ENCODE results near the gene CDH2.

The CDH2 gene

DNA sequence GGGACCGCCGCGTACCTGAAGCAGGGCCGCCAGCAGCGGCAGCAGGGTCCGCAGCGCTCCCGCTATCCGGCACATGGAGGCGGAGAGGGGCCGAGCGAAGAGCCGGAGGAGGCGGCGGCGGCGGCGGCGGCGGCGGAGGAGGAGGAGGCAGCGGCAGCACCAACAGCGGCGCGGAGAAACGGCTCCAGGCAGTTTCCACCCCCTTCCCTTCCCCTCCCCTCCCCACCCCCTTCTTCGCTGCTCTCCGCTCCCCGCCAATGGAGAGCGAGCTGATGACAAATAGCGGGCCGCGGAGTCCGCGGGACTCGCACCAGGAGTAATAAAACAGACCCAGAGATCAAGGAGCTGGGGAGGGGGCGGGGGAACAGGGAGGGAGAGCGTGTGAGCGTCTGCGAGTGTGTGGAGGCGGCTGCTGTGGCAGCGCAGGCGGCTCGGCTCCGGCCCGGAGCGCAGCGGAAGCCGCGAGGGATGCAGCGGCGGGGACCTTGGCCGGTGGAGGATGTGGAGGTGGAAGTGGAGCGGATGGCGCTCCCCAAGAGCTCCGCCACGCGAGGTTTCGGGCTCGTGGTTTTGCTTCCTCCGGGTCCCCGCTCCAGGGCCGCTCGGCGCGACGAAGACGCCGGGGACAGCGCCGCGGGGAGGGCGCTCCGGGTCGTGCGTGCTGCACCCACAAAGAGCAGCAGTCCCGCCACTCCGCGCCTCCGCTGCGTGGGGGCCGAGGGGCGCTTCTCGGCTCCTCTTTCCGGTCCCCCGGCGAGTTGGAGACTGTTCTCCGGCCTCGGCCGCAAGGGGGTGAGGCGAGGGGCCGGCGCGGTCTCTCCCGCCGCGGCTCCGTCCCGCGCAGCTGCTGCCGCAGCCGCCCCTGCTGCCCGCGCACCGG, at the start of gene CDH2:
TSS of gene CDH2 (minus strand) at position 183 of the 880 bp plus-strand sequence. CDS start at position 75, 108 bp downstream.
- peak; percentile 84 for DNase-seq (ENCODE audit: low spot score)
- no peak for FAIRE-seq

DNA sequence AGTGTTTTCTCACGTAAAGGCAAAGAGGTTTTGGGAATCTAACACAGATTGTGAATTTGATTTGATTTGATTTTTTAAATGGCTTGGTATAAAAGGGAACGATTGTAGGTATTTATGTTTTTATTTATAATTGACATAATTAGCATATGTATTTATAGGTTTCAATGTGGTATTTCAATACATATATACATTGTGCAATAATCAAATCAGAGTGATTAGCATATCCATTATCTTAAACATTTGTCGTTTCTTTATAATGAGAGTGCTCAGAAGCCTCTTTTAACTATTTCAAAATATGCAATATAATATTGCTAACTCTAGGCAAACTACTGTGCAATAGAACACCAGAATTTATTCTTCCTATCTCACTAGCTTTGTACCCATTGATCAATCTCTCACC, 35.1 kb upstream of the CDH2 start:
- FAIRE-seq (no peak), DNase-seq (ENCODE audit: low spot score) (no peak)

DNA sequence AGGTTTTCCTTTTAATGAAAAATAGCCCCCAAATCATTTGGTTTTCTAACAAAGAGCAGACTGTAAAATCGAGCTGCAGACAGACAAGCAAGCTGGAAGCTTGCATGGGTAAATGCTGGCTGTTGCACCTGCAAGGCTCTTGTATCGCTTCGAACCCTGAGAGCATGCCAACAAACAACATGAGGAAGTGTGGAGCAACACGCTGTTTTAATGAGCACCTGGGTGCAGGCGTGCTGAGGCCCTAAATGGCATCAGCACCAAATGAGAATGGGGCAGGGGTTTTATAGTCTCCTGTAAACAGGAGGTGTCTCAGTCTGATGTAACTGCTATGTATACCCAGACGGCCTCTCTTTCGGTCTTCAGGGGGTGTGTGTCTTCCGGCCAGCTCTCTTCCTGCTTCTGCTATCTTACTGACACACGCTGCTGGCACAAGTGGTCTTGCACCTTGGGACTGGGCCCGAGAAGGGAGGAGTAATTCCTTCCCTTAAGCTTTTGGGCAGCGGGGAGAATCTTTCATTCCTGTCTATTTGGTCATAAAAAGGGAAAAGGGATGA, 31.9 kb upstream of the CDH2 start:
- DNase-seq (ENCODE audit: low spot score), result no peak
- no peak for FAIRE-seq

DNA sequence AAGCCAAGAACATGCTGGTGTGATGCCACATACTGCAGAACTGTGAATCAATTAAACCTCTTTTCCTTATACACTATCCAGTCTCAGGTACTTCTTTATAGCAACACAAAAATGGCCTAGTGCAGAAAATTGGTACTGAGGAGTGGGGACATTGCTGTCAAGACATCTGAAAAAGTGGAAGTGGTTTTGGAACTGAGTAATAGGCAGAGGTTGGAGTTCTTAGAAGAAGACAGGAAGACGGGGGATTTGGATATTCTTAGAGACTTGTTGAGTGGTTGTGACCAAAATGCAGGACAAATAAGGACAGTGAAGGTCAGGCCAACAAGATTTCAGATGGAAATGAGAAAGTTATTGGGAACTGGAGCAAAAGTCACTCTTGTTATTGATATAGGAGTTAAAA, 31.3 kb upstream of the CDH2 start:
- no peak for FAIRE-seq
- no peak for DNase-seq (ENCODE audit: low spot score)

DNA sequence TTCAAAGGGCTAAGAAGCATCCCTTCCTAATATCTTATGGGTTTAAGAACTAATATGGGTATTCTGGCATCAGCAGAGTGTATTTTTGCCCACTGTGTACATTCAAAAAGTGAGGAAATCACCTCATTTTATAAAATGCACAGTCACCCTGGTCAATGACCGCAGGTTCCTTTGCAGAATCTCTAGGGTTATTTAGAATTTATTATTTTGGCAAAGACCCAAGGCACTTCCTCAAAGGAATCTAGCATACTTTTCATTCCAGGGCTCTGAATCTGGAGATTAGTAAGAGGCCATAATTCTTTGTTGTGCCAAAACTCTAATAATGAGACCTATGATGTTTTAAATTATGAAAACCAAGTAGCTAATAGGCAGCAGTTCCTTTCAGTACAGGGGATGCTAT, 27.2 kb upstream of the CDH2 start:
- FAIRE-seq (peak; percentile 90), DNase-seq (ENCODE audit: low spot score) (peak; percentile 84)

DNA sequence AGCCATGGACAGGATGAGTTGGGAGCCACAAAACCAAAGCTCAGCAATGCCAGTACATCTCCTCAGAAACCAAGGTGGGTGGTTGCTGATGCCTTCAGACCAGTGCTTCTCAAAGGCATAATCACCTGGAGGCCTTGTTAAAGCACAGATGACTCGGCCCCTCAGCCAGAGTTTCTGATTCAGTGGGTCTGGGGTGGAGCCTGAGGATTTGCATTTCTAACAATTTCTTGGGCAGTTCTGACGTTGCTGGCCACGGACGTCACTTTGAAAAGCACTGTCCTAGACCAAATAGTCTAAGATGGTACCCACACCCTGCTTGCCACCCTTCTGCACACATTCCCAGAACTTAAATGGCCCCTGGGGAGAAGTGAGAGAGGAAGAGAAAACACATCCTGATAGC, 24.1 kb upstream of the CDH2 start:
- DNase-seq (ENCODE audit: low spot score), result no peak
- FAIRE-seq, result no peak

DNA sequence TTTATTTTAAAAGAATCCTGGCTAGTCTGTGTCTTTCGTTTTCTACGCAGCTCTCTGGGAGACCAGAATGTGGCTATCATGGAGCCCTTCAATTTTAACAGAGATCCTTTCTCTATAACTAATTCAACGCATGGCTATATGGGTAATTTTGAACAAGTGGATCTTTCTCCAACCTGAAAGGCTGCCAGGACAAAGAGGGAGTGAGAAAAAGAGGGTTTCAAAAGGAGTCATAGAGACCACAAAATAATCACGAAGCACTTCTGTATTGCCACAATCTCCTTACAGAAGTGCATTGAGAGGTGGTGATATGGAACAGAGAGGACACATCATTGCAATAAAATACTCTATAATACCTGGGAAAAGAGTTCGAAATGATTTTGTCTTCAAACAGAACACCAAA, 21.7 kb upstream of the CDH2 start:
- DNase-seq (ENCODE audit: low spot score) (no peak), FAIRE-seq (no peak)

DNA sequence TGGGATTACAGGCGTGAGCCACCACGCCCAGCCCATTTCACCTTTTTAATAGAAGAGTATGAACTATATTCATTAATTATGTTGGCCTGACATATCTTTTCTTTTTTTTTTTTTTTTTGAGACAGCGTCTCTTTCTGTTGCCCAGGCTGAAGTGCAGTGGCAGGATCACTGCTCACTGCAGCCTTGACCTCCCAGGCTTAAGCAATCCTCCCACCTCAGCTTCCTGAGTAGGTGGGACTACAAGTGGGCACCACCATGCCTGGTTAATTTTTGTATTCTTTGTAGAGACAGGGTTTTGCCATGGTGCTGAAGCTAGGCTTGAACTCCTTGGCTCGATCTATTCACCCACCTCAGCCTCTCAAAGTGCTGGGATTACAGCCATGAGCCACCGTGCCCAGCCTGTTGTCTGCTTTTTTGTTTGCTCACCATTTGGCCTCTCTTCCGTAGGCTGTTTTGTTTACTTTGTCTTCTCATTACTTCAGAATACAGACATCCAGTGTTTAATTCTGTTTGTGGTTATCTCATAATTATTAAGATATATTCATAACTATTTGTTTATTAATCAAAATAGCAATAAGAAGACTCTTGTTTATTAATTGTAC, 16.3 kb upstream of the CDH2 start:
- no peak for FAIRE-seq
- DNase-seq (ENCODE audit: low spot score), result no peak

DNA sequence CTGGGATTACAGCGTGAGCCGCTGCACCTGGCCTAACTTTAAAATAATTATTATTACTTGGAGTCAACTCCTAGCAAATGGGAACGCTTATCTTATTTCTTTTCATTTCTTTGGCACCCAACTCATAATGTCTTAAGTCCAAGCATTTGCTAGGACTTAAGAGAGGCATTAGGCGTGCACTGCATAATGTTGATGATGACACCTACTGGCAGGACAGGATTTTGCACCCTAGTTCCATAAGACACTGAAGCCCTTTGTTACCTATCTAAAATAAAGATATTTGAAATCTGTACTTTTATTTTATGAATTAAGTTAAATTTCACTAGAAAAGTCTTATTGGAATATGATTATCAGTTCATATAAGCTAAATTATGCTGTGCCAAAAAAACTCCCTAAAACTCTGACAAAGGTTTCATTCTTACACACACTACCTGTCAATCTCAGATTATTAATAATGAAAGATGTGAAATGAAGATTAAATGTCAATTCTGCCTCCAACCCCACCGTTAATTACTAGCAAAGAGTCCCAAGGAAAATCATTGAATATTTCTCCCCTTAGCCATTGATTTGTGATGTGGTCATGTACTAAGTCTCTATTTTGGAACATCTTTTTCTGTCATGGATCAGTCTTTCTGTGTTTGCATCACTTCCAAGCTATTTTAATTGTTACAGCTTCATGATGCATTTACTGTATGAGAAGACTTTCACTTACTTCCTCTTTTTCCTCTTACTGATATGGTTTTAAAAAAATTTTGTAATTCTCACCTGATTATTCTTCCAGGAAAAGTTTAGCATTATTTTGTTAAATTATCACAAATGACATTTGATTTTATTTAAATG, 12.7 kb upstream of the CDH2 start:
- peak; percentile 30 for DNase-seq (ENCODE audit: low spot score)
- FAIRE-seq, result peak; percentile 35

DNA sequence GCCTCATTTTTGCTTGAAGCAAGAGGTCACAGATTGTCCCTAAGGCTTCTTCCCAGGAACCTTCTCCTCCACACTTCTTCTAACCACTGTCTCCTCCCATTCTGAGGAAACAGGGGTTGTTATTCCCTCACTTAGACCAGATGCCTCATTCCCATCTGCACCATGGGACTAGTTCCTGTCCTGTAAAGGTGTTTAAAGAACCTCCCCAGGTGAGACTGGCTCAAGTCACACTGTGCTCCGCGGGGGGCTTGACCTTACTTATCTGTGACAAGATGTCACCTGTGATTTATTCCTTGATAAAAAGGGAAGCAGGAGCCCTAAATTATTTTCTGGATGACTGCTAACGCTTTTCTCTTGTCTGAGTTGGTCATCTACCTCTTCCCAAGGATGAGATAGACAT, 8.2 kb upstream of the CDH2 start:
- DNase-seq (ENCODE audit: low spot score) (no peak), FAIRE-seq (no peak)

DNA sequence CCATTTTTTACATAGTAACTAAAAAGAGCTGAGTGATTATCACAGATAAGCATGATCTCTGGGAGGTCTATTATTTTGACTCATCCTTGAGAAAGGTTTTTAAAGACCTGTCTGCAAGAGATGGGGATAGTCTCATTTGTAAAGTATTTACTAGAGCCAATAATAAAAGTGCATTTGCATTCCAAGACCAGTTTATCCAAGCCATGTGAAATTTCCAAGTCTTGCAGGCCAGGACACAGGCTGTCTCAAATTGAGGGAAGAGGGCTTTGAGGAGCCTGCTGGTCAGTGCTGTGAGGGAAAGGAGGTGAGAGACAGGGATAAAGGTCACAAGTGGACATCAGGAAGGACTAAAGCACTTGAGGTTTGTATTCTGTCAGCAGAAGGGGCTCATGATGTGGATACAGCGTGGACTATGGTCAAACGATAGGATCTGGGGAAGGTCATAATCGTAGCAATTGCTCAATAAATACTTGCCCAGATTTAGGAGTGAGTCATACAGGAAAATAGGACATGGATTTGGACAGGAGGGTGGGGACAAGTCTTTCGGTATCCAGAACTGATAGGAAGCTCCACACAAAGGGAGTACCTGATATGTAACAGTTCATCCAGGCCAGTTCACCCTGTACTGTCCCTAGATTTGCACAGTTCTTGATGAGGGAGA, 6.6 kb upstream of the CDH2 start:
- FAIRE-seq (no peak), DNase-seq (ENCODE audit: low spot score) (peak; percentile 23)

DNA sequence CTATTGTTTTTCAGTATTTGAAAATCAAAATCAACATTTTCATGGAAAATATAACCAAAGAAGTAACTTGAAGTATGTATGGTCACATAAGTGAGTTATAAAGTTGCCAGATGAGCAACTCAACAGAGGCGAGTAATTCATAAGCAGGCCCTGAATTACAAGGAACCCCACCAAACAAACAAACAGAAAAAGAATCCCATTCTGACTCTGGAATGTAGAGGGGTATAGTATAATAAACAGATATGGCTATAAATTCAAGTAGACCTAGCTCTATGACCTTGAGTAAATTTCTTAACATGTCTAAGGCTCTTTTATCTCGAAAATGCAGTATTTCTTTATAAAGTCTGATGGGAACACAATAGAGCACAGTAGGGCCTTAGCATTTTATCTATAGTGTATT, 4.7 kb upstream of the CDH2 start:
- FAIRE-seq, result no peak
- no peak for DNase-seq (ENCODE audit: low spot score)

DNA sequence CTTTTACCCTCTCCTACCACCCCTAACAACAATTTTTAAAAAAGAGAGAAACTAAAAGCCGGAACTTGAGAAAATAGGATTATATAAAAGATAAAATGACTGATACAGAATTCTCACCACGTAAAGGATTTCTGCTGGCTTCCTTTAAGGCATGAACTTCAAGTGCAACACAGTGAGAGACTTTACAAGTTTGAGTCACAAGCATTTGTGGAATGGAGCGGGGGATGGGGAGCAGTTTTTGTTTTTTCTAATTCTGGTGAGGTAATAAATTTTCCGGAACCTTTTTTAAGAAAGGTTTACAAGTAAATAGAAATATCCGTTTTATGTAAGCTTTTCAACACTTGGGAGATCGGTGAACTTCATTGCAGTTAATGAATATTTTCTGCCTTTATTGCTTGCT, 1.8 kb upstream of the CDH2 start:
- DNase-seq (ENCODE audit: low spot score) (no peak), FAIRE-seq (no peak)

DNA sequence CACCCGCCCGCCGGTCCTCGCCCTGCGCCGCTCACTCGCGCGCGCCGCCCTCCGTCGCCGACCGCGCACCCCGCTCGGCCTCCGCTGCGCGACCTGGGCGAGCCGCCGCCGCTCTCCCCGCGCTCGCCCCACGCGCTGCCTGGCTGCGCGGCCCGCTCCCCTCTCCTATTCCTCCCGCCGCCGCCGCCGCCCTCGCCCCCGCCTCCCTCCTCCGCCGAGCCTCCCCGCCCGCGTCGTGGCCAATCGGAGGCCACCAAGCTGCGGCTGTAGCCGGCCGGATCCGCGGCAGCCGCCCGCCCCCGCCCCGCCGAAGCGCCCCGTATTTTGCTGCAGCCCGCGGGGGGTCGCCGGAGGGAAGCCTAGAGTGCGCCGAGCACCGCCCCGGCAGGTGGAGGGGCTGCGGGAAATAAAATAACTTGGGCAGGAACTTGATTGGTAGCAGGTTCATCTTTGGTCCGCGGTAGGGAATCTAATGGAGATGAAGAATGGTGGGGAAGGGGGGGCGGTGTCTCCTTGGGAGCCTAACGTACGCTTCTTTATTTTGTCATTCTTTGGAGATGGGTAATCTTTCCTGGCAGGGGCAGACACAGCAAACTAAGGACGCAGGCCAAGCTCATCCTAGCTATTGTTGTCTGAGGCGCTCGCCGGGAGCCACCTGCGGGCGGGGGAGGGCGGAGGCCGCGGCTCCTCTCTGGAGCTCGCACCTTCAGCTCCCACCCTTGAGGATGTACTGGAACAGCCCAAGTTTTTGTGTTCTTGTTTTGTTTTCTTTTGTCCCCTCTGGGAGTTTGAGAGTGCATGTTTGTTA, 1.1 kb upstream of the CDH2 start:
- DNase-seq (ENCODE audit: low spot score) (peak; percentile 63), FAIRE-seq (no peak)

DNA sequence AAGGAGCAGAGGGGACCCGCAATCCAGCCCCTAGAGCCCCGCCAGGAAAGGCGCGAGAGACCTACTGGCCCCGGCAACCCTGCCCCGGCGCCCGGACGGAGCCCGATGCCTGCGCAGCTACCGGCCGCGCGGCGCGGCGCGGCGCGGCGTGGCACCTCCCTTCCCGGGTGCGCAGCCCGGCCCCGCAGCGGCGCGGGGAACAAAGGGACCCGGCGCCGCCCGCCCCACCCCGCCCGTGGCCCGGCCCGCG, 307 bp downstream of the CDH2 start:
- FAIRE-seq (no peak), DNase-seq (ENCODE audit: low spot score) (no peak)

DNA sequence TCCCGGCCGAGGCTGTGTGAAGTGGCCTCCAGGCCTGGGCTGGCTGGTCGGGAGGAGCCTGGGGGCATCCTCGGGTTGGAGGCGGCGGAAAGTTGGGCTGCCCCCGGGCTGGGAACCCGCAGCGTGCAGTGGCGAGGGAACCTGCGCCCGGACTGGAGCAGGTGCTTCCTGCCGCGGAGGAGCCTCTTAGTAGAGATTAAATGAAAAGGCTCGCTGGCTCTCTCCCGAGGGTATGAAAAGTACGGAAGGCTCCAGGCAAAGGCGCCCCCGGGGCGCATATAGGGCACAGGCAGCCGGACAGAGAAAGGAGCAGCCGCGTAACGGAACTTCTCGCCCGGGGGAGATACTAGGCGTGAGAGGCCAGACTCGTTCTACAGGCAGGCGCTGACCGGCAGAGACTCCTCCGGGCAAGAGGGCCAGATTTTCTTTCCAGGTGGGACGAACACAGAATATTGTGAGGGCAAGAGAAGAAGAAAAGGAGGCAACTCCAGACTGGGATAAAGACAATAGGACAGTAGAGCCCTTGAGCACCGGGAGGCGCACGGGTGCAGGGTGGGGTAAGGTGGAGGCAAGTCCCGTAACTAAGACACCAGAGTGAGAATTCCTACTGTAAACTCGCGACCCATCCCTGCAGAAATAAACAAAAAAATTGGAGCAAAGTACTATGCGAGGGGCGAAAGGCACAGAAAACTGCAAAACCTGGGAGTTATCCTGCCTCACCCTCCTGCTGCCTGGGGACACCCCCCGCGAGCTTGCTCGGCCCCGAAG, 816 bp downstream of the CDH2 start:
- DNase-seq (ENCODE audit: low spot score), result peak; percentile 21

DNA sequence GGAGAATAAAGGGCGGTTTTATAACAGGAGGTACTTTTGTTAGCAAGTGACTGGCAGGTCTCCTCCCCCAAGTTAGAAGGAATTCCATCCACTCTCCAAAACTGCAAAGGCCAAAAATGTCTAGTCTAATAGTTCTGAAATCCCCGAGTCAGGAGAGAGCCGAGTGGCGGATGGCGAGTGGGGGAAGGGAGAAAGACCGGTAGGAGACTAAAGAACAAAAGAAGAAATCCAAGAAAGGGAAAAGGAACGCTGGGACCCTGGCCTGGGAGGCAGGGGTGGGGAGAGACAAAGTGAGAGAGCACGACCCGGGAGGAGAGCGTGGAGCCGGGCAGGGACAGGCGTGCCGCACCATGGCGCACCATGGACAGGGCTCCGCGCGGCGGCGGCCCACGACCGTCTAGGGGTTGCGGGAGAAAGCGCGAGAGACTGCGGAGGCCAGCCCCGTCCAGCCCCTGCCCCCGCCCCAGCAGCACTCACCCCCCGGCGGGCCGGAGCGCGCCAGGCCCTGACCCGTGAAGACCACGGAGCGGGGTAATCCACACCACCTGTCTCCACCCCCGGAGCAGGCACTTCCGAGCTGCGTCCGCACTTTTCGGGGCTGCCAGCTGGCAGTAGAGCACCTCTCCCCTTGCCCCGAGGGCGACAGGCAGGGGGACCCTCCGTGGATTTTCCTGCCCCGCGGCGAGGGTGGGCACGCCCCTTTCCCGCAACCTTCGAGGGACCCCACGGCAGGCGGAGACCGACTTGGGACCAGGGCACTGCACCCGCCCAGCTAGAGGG, 1.6 kb downstream of the CDH2 start:
- peak; percentile 59 for DNase-seq (ENCODE audit: low spot score)
- FAIRE-seq, result no peak

More for the DNA sequence above, 816 bp downstream of the CDH2 start:
- no peak for FAIRE-seq

DNA sequence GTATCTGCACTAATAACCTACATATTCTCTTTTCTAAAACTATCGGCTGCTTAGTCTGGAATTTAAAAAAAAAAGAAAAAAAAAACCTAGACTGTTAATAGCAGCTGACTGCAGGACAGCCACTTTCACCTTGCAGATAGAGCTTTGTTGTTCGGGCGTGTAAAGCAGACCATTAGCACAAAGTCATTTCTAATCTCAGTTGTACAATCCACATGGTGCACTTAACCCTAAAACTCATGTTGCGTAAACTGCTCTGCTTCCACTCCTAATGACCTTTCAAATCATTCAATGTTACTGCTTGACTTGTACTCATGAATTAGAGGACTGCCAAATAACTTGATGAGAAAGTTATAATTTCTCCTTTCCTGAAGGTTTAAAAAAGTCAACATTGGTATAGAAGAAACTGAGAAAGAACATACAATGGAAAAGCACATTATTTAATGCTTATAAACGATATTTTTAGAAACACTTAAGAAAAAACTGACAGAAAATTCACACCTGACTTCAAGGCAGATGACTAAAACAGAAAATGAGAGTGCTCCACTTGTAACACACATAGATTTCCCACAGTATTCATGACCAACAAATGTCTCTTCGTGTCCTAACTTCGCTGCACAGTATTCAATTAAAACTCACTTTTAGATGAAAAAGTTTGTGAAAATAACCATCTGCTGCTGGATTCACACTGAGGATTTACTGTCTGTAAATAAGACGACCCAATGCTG, 2.6 kb downstream of the CDH2 start:
- FAIRE-seq, result no peak
- peak; percentile 20 for DNase-seq (ENCODE audit: low spot score)

Measured in RCC 7860 (cell line).